ENCODE measurements around the gene PAX1. TPM values are rescaled to one million over a fixed set of nuclear protein-coding genes. Genes with fewer than 3 reads are reported as not detected.

PAX1 gene
- total and polyA plus RNA-seq, 2 donors (not counting 1 experiment from before 2014, with no cell fraction given), result not detected

GRCh38 chr20:21663465-21663864 is 42.0 kb upstream of the PAX1 start:
- H3K4me1 ChIP-seq (ENCODE audit: control insufficient read depth, extremely low read depth, insufficient read depth, low read length), result no peaks in the 10 kb centered on the region
- no peaks in the 10 kb centered on the region for H3K79me2 ChIP-seq (ENCODE audit: control insufficient read depth, insufficient read depth, low read length)
- DNase-seq (ENCODE audit: low read depth in 2 of 2), result no peak
- no peaks in the 10 kb centered on the region for H3K9me3 ChIP-seq (ENCODE audit: control insufficient read depth, insufficient read depth, low read depth, low read length)
- no peak overlapping the region for H3K4me3 ChIP-seq (replicated peaks in 1 of 4; ENCODE audit: control extremely low read depth in 1 of 4, insufficient read depth in 1 of 4, low read depth in 3 of 4, low read length in 4 of 4)
- no peaks in the 10 kb centered on the region for H3K36me3 ChIP-seq (ENCODE audit: control insufficient read depth, insufficient read depth, low read length)
- H3K4me2 ChIP-seq (ENCODE audit: extremely low read depth, insufficient read depth, low read length), result no peak overlapping the region
- no peak overlapping the region for H3K27ac ChIP-seq (ENCODE audit: insufficient read depth, low read length)
- no peaks in the 10 kb centered on the region for H4K20me1 ChIP-seq (ENCODE audit: control insufficient read depth, extremely low read depth, insufficient read depth, low read length)
- H3K9ac ChIP-seq (ENCODE audit: insufficient read depth, low read length), result no peak overlapping the region
- no peaks in the 10 kb centered on the region for H3K27me3 ChIP-seq (ENCODE audit: control insufficient read depth, insufficient read depth, low read length)
- TF ChIP-seq, protein P1, sequence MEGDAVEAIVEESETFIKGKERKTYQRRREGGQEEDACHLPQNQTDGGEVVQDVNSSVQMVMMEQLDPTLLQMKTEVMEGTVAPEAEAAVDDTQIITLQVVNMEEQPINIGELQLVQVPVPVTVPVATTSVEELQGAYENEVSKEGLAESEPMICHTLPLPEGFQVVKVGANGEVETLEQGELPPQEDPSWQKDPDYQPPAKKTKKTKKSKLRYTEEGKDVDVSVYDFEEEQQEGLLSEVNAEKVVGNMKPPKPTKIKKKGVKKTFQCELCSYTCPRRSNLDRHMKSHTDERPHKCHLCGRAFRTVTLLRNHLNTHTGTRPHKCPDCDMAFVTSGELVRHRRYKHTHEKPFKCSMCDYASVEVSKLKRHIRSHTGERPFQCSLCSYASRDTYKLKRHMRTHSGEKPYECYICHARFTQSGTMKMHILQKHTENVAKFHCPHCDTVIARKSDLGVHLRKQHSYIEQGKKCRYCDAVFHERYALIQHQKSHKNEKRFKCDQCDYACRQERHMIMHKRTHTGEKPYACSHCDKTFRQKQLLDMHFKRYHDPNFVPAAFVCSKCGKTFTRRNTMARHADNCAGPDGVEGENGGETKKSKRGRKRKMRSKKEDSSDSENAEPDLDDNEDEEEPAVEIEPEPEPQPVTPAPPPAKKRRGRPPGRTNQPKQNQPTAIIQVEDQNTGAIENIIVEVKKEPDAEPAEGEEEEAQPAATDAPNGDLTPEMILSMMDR (conservative IDR thresholded peaks at IDR 0.05 in 1 of 2, IDR thresholded peaks at IDR 0.05 in 1 of 2; ENCODE audit: low read depth in 1 of 2, low read length in 2 of 2), result no peak
- no peak for TF ChIP-seq EZH2 (IDR thresholded peaks at IDR 0.05; ENCODE audit: low read length, missing control alignments)
- no peak overlapping the region for H2AFZ ChIP-seq (ENCODE audit: low read length)

GRCh38 chr20:21665687-21666446 is 39.6 kb upstream of the PAX1 start:
- H3K9ac ChIP-seq (ENCODE audit: insufficient read depth, low read length), result no peak overlapping the region
- no peaks in the 10 kb centered on the region for H3K79me2 ChIP-seq (ENCODE audit: control insufficient read depth, insufficient read depth, low read length)
- TF ChIP-seq EZH2 (IDR thresholded peaks at IDR 0.05; ENCODE audit: low read length, missing control alignments), result no peak
- TF ChIP-seq, protein P1 (conservative IDR thresholded peaks at IDR 0.05 in 1 of 2, IDR thresholded peaks at IDR 0.05 in 1 of 2; ENCODE audit: low read depth in 1 of 2, low read length in 2 of 2), result no peak
- no peaks in the 10 kb centered on the region for H3K4me1 ChIP-seq (ENCODE audit: control insufficient read depth, extremely low read depth, insufficient read depth, low read length)
- H2AFZ ChIP-seq (ENCODE audit: low read length), result no peak overlapping the region
- no peak overlapping the region for H3K27ac ChIP-seq (ENCODE audit: insufficient read depth, low read length)
- H3K4me3 ChIP-seq (replicated peaks in 1 of 4; ENCODE audit: control extremely low read depth in 1 of 4, insufficient read depth in 1 of 4, low read depth in 3 of 4, low read length in 4 of 4), result no peak overlapping the region
- no peak overlapping the region for H3K4me2 ChIP-seq (ENCODE audit: extremely low read depth, insufficient read depth, low read length)
- no peaks in the 10 kb centered on the region for H3K36me3 ChIP-seq (ENCODE audit: control insufficient read depth, insufficient read depth, low read length)
- H3K9me3 ChIP-seq (ENCODE audit: control insufficient read depth, insufficient read depth, low read depth, low read length), result no peaks in the 10 kb centered on the region
- no peaks in the 10 kb centered on the region for H4K20me1 ChIP-seq (ENCODE audit: control insufficient read depth, extremely low read depth, insufficient read depth, low read length)
- no peak for DNase-seq (ENCODE audit: low read depth in 2 of 2)
- no peaks in the 10 kb centered on the region for H3K27me3 ChIP-seq (ENCODE audit: control insufficient read depth, insufficient read depth, low read length)

GRCh38 chr20:21670126-21670525 is 35.3 kb upstream of the PAX1 start:
- Histone ChIP-seq H3K27me3 (ENCODE audit: control insufficient read depth, insufficient read depth, low read length) (no peaks in the 10 kb centered on the region), H3K36me3 (ENCODE audit: control insufficient read depth, insufficient read depth, low read length) (no peaks in the 10 kb centered on the region), H3K4me1 (ENCODE audit: control insufficient read depth, extremely low read depth, insufficient read depth, low read length) (no peaks in the 10 kb centered on the region), H3K4me2 (ENCODE audit: extremely low read depth, insufficient read depth, low read length) (no peak overlapping the region), H3K4me3 (replicated peaks in 1 of 4; ENCODE audit: control extremely low read depth in 1 of 4, insufficient read depth in 1 of 4, low read depth in 3 of 4, low read length in 4 of 4) (no peak overlapping the region), H3K27ac (ENCODE audit: insufficient read depth, low read length) (no peak overlapping the region), H3K9me3 (ENCODE audit: control insufficient read depth, insufficient read depth, low read depth, low read length) (no peaks in the 10 kb centered on the region), H3K79me2 (ENCODE audit: control insufficient read depth, insufficient read depth, low read length) (no peaks in the 10 kb centered on the region), H3K9ac (ENCODE audit: insufficient read depth, low read length) (no peak overlapping the region), H2AFZ (ENCODE audit: low read length) (no peak overlapping the region), H4K20me1 (ENCODE audit: control insufficient read depth, extremely low read depth, insufficient read depth, low read length) (no peaks in the 10 kb centered on the region)
- DNase-seq (ENCODE audit: low read depth in 2 of 2), result no peak
- TF ChIP-seq EZH2 (IDR thresholded peaks at IDR 0.05; ENCODE audit: low read length, missing control alignments), result no peak
- TF ChIP-seq, protein P1 (conservative IDR thresholded peaks at IDR 0.05 in 1 of 2, IDR thresholded peaks at IDR 0.05 in 1 of 2; ENCODE audit: low read depth in 1 of 2, low read length in 2 of 2), result no peak
